HG03159 (cell line): ENCODE results near the gene TNP2.

Experiments
- ATAC-seq: cut with Tn5 transposase; IDR thresholded peaks from one replicate; pipeline ENCODE4 v1.9.1; 2021; ENCODE audit warnings: mild to moderate bottlenecking, moderate library complexity; ENCODE audit not compliant: unreplicated experiment

Gene TNP2

DNA sequence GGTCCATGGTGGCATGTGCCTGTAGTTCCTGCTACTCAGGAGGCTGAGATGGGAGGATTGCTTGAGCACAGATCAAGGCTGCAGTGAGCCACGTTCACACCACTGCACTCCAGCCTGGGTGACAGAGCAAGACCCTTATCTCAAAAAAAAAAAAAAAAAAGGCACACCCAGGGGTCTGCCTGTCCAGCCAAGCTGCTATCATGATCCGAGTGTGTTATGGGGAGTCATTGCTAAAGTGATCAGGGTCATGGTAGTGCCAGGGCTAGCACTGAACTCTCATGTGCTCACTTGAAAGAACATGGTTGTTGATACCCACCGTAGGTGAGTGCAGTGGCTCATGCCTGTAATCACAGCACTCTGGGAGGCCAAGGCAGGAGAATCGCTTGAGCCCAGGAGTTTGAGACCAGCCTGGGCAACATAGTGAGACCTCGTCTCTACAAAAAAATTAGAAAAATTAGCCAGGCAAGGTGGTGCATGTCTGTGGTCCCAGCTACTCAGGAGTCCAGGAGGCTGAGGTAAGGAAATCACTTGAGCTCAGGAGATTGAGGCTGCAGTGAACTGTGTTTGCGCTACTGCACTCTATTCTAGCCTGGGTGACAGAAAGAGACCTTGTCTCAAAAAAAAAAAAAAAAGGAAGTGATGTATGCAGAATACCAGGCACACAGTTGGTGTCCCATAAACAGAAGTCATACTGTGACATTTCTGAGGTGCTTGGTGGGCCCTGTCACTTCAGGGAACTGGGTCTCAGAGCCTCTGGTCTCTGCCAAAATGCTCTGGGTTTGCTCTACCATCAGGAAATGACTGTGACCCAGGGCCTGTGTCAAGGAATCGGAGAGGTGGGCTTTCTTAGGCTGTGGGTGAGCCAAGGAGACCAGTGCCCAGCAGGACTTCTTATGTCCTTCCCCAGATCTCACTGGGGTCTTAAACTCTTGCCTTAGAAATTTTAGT is 9.8 kb upstream of the TNP2 start:
- no peak for ATAC-seq

GRCh38 chr16:11277607-11278337 is 8.6 kb upstream of the TNP2 start:
- no peak for ATAC-seq

GRCh38 chr16:11276896-11277593 is 7.9 kb upstream of the TNP2 start:
- ATAC-seq, result no peak

DNA sequence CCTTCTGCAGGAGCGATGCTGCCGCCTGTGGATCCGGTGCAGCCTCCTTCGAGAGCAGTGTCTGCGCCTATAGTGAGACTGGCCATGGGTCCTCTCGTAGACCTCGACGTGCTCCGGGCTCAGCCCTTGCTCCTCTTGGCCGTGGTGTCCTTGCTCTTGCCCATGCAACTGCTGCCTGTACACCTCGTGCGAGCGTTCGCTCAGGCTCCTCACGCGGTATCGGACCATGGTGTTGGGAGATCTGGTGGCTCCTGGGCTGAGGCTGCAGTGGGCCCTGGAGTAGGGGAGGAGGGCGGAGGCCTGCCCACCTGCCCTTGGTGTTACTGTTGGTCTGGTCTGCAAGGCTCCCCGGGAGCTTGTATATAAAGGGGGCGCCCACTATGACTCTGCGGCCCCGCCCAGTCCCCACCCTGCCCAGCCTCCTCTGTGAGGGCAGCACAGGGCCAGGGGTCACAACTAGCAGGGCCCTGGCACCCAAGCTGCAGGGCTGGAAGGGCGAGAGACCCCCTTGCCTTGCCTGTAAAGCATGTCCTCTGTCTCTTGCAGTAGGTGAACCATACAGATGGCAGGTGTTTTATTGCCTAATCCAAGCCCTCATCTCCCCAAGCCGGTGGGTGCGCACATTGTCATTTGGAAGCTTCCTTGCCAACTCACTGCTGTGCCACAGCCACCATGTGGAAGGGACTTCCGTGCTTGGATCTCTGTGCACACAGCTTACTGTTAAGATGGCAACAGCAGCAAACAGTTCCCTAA is 7.2 kb upstream of the TNP2 start, which contains the start of gene PRM2:
PRM2 (minus strand) TSS at position 338 of the 753 bp plus-strand sequence; CDS start at position 228, 110 bp downstream.
- no peak for ATAC-seq

DNA sequence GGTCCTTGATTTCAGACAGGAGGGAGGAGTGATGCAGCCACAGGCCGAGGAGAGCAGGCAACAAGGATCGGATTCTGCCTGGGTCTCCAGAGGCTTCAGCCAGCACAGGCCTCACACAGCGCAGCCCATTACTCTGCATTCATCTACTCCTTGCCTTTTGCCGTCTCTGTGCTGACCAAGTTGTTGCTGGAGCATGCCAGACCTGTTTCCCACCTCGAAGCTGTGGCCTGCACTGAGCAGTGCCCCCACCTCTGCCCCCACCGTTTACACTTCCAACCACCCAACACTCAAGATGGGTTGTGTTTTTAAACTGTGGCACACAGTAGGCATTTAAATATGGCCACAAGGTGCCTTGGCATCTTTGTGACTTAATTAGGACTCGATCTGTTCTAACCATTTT is 5.8 kb upstream of the TNP2 start:
- no peak for ATAC-seq

DNA sequence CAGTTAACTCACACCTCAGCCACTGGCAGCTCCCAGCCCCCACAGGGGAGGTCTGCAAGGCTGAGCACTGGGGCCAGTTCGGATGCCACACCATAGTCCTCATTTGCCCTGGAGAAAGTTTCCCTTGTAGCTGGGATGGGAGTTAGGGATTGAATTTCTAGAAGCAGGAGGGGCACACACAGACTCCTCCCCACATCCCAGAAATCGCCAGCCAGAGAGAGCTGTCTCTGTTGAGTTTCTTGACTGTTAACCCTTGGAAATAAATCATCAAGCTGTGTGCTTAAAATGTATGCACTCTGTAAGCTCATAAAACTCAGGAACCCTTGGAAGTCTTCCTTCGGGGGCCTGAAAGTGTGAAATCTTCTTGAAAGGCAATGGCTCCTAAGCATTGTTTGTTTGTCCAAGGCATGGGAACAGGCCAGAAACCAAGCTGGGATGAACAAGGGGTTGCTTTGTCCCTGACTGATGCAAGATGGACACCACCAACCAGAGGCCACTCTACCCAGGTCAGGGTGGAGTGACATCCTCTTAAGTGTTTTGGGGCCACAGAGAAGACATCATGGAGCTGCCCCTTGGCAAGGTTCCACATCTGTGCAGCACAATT is 4.7 kb upstream of the TNP2 start:
- no peak for ATAC-seq

DNA sequence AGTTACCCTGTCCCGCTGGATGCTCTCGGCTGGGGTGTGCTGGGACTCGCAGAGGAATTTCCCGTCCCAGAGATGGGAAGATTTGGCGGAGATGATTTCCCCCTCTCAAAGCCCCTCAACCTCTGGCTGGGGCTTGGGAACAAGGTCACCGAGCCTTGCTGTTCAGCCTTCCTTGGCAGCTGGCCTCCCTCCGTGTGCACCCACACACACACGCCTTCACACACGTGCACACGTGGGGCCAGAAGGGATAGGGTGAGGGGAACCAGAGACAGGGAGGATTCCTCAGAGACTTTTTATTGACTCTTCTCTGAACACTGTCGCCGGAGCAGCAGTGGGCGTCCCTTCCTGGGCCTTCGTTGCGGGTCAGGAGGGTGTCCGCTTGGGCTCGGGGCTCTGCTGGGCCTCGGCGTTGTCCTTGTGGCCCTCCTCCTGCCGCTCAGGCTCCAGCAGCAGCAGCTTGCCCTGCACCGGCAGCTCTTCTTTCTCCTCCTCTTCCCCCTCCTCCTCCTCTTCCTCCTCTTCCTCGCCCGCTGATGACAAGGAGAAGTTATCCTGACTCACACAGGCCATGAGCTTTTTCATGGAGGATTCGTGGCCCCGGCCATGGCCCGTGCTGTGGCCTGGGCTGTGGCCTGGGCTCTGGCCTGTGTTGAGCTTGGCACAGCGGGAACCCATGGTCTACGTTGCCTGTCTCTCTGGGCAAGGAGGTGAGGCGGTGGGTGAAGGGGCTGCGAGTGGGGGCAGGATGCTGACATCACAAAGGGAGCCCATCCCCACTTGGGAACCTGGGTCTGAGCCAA is 4.0 kb upstream of the TNP2 start, which contains the start of gene PRM3:
PRM3 (minus strand) TSS at position 709 of the 800 bp plus-strand sequence; CDS start at position 675, 34 bp downstream.
- no peak for ATAC-seq

GRCh38 chr16:11272484-11272883 is 3.4 kb upstream of the TNP2 start:
- no peak for ATAC-seq

DNA sequence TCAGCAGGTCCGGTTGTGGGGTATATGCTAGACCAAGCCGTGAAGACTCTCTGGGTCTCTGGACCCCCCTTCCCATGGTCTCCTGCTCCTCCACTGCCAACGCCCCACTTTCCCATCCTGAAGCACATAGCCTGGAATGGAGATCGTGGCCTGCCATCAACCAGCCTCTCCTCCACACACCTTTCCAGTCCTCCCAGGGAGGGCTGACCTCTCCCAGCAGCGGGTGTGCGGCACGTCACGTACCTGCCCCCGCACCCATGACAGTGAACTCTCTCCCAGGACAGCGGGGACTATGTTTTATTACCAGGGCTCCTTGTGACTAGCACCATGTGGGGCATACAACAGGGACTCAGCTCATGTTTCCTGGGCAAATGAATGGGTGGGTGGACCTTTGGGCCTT is 2.5 kb upstream of the TNP2 start:
- ATAC-seq, result no peak

DNA sequence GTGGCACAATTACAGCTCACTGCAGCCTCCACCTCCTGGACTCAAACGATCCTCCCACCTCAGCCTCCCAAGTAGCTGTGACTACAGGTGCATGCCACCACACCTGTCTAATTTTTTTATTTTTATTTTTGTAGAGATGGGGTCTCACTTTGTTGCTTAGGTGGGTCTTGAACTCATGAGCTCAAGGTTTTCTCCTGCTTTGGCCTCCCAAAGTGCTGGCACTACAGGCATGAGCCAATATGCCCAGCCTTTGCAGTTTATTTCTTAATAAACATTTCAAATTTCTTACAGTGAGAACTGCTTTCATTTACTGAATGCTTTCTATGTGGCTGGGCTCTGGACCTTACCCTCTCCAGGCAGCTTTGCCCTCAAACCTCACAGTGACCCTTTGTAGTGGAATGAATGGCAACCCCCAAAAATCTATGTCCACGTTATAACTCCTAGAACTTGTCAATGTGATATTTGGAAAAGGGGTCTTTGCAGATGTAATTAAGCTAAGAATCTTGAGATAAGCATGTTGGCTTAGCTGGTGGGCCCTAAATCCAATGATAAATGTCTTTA is 1.6 kb upstream of the TNP2 start:
- ATAC-seq, result no peak

GRCh38 chr16:11265124-11265523 is 4.0 kb downstream of the TNP2 start:
- ATAC-seq, result no peak

- no peak for ATAC-seq
Measured at GRCh38 chr16:11264155-11264832, 4.8 kb downstream of the TNP2 start.

- no peak for ATAC-seq
Measured at GRCh38 chr16:11263737-11264136, 5.4 kb downstream of the TNP2 start.

GRCh38 chr16:11262915-11263314 is 6.2 kb downstream of the TNP2 start:
- ATAC-seq, result no peak

- no peak for ATAC-seq
Measured at GRCh38 chr16:11260596-11260966, 8.5 kb downstream of the TNP2 start.

- ATAC-seq, result no peak
Measured at GRCh38 chr16:11259655-11260595, 9.2 kb downstream of the TNP2 start.
